Measurements from ENCODE around the gene WDR5.

WDR5 gene

GRCh38 chr9:134159566-134160245 is 23.8 kb downstream of the WDR5 start:
- no peak for DNase-seq

DNA sequence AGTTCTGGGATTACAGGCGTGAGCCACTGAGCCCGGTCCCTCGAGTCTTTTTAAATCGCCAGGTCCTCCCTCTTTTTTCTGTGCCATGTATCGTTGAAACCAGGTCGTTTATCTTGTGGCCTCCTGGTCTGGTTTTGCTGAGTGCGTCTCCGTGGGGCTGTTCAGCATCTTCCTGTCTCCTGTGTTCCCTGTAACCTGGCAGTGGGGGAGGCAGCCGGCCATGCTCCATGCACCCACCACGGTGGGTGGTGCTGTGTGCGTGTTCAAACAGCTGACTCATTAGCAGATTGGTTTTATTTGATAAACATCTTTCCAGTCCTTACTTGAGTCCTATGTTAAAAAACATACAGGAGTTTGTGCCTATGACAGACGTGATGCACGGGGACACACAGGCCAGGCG is 25.8 kb downstream of the WDR5 start:
- DNase-seq, result no peak

- no peak for DNase-seq
Measured at GRCh38 chr9:134162212-134162775, 26.4 kb downstream of the WDR5 start.

- no peak for DNase-seq
Measured at GRCh38 chr9:134162926-134163370, 27.1 kb downstream of the WDR5 start.

DNA sequence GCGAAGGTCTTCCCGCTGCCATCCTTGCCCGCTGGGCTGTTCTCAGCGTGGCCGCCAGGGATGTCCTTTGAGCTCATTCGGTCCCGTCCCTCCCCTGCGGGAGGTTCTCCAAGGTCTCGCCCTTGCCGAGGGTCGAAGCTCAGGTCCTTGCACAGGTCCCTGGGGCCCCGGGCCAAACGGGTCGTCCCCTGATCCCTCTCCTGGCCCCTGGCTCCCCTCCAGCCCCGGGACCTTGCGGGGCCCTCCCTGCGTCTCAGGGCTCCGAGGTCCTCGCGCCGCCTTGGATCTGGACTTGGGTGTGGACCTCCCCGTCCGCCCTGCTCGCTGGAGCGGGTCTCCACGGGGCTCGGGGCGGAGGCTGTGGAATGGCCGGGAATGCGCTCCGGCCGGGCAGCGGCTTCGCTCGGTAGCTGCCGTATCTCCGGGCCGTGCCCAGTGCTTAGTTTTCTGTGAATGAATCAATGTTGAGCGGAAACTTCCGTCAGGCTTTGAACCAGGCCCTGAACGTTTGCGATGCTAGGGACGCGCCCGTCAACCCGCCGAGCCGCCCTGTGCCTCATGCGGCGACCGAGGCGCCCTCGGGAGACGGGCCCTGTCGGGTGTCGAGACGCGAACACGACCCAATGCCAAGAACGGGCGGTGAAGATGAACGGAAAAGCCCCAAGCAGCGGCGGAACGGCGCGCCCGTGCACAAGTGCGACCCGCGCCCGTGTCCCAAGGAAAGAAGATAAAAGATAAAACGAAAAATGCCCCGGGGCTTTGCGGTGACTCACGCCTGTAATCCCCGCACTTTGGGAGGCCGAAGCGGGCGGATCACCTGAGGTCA is 27.7 kb downstream of the WDR5 start:
- DNase-seq, result peak; percentile 74

GRCh38 chr9:134164879-134165278 is 29.0 kb downstream of the WDR5 start:
- no peak for DNase-seq

DNA sequence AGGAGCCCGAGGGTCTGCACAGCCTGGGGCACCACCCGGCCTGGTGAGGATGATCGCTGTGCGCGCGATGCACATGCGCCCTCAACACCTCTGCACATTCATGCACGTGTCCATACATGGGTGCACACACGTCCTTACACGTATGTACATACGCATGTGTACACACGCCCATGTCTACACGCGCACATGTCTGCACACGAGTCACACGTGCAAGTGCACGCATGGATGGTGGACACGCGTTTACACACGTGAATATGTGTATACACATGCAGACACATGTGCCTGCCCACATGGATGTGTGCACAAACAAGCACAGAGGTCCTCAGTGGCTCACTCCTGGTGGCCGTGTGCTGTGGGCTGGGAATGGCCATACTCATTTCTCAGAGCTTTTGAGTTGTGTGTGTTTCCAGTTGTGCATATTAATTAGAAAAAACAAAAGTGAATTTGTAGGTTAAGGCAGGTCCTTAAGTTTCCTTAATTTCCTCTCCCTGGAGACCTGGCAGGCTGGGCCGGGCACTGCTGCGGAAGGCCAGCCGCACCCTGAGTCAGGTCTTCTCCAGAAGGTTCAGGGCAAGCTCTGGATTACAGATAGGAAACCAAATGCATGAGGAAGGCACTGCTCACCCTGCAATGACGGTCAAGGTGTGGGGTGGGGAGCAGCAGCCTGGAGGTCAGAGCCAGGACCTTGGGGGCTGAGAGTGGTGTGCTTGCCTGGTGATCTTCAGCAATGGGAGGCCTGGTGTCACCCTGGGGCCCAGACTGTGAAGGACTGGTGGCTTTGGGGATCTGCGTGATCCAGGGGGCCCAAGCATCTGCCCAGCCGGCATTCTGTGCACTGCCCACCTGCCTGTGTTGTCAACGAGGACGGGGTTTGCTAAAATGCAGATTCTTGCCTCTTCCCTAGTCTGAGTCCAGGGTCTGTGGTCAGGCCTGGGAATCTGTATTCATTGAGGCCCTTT is 29.8 kb downstream of the WDR5 start:
- DNase-seq, result peak; percentile 39

DNA sequence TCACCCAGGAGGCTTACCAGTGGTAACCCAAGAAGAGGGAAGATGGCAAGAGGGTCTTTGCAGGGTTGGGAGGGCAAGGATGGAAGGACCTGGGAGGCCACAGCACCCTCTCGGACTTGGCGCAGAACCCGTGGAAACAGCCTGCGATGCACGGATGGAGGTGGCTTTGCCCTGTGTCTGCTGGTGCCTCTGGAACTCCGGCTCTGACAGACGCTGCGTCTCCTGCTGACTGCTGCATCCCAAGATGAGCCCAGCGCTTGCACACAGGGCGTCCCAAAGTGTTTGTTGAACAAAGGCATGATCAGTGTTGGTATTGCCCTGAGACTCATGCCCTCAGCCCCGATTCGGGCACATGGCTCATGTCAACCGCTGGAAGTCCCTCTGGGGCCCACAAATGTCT is 30.5 kb downstream of the WDR5 start:
- no peak for DNase-seq

- DNase-seq, result no peak
Measured at GRCh38 chr9:134167530-134167931, 31.6 kb downstream of the WDR5 start.

DNA sequence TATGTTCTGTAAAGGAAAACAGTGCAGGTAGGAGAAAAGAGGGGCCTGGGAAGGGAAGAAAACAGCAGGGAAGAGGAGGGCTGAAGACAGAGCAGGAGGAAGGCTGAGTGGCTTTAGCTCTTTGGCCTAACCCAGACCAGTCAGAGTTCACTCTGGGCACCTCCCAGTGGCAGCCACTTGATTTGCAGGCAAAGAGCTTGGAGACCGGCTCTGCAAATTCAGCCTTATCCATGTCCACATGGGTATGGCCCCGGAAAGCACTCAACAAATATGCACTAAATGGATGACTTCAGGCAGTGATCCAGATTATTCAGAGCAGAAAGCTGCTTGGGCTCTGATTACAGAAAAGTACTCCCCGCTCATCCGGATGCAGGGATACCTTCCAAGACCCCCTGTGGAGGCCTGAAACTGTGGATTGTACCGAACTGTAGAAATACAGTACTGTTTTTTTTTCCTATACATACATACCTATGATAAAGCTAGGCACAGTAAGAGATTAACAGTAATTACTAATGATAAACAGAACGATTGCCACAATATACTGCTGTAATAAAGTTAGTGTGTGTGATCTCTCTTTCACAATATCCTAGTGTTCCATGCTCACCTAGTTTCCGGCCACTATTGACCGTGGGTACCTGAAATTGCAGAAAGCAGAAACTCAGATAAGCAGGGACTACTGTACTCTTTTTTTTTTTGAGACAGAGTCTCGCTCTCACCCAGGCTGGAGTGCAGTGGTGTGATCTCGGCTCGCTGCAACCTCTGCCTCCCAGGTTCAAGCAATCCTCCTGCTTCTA is 33.1 kb downstream of the WDR5 start:
- DNase-seq, result no peak

DNA sequence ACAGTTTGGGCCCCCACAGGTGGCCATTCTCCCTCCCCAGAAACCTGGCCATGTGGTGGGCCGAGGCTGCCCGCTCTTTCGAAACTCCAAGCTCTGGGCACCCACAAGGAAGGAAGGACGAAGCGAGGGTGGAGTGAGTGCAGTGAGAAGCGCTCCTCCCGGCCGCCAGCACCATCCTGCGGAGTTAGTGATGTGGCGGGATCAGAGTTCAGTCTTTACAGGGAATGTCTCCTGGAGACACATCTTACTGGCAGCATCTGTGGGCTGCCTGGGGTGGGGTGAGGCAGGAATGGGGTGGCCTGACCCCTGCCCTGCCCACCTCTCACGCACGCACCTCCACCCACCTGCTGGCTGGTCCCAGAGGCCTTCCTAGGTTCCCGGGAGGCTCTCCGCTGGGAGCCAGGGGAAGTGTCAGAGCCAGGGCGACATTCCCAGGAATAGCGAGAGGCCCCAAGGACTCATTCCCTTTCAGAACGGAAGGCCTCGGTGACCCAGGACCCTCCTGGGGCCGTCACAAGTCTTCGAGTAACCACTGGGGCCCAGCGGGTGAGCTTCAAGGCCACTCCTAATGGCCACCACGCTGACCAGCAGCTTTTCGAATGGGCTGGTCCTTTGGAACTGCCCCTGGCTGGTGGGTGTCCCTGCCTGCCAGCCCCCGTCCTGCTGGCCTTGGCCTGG is 34.0 kb downstream of the WDR5 start:
- no peak for DNase-seq

DNA sequence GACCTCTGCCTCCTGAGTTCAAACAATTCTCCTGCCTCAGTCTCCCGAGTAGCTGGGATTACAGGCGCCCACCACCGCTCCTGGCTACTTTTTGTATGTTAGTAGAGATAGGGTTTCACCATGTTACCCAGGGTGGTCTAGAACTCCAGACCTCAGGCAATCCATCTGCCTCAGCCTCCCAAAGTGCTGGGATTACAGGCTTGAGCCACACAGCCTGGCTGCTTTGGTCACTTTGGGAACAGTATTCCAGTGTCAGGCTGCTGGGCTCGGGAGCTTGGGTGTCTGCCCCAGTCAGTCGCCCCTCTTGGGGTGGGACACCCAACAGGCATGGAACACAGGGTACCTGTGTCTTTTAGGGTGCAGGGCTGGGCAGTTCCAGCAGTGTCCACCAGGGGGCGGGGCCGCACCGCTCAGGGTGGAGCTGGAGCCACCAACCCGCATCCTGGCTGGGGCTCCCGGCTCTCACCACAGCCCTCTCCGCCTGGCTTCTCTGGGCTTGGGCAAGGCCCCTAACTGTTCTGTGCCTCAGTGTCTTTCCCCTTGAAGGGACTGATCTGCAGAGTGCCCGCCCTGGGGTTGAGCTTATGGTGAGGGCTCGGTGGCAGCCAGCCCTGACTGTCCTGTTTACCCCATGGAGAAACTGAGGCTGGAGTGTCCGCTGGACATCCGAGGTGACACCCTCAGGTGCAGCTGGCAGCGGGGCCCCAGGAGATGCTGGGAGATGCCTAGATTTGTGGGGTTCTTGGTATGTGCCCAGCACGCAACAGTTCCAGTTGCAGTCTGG is 34.8 kb downstream of the WDR5 start:
- DNase-seq, result no peak

- no peak for DNase-seq
Measured at GRCh38 chr9:134171316-134172197, 35.7 kb downstream of the WDR5 start.

GRCh38 chr9:134172198-134173126 is 36.6 kb downstream of the WDR5 start:
- no peak for DNase-seq

DNA sequence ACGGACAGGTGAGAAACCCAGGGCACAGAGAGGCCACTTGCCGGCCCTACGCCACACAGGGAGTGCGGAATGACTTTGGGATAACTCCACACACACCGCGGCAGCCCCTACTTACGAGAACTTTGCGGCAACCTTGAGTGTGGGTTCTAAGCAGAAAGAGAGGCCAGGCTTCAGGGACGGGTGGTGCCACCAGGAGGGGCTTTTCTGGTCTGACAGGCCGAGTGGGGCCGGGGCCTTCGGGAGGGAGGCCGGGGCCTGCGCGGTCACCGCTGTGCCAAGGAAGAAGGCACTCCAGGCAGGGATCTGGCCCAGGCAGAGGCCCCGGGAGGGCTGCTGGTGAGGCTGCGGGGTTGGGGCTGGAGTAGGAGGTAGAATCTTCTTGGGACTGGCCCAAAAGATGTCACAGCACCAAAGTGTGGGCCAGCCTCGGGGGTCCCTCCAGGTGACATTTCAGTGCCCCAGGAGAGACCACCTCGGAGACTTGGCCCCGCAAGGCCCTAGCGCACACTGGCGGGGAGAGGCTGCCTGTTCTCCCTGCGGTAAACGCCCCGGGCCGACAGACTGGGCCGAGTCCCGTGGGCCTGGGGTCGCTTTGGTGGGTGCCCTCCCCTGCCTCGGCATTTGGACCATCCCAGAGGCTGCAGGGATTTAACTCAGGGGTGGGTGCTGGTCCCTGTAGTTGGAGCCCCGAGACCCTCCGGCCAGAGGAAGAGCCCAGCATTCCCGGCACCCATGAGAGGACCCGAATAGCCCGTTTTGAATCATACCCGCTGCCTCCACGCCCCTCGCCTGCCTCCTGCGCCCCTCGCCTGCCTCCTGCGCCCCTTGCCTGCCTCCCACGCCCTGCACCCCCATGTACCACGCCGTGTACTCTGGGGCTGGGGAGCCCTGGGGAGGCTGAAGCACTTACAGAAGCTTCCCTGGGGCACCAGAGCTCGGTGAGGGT is 37.5 kb downstream of the WDR5 start:
- no peak for DNase-seq

DNA sequence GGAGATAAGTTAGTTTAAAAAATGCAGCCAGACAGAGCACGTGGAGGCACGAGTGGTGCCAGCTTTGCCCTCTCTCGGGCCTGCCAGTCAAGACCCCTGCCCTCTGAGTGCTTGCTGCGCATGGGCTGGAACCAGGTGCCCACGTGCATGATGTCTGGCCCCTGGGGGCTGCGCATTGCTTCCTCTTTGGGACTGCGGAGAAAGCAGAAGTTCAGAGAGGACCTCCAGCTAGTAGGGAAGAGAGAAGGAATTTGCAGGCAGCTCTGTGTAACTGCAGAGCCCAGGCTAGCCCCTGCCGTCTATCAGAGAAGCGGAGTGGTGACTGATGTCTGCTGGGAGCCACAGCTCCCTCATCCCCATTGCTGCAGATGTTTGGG is 38.2 kb downstream of the WDR5 start:
- DNase-seq, result no peak

Data from CD4-positive, alpha-beta T cell treated with Interleukin-10 for 1 hour (primary cell).